22Rv1 (cell line): Measurements from ENCODE around the gene BAHCC1.

ENCODE experiments used
- H3K27ac ChIP-seq: fragments of 450-650 bp; 2 replicates; pipeline ENCODE4 v1.5.1; 2017
- CTCF ChIP-seq: fragments of 450-650 bp; IDR thresholded peaks from 2 replicates; pipeline ENCODE4 v1.5.1; 2017; ENCODE audit warnings: mild to moderate bottlenecking
- ZFX ChIP-seq: fragments of 450-650 bp; IDR thresholded peaks from 2 replicates; pipeline ENCODE4 v1.6.1; 2017; ENCODE audit warnings: antibody characterized with exemption, borderline replicate concordance

BAHCC1 gene

GRCh38 chr17:81489998-81490992, 95.0 kb downstream of the BAHCC1 start:
- TF ChIP-seq ZFX: no peak
- no peak for TF ChIP-seq CTCF
- H3K27ac ChIP-seq: peak overlapping the region; percentile 92

GRCh38 chr17:81491181-81491581, 95.9 kb downstream of the BAHCC1 start:
- H3K27ac ChIP-seq: no peak overlapping the region; the same call in 1 of the 2 replicates
- TF ChIP-seq ZFX: no peak
- TF ChIP-seq CTCF: no peak

- TF ChIP-seq CTCF (no peak), ZFX (no peak)
- H3K27ac ChIP-seq: no peak overlapping the region
Observed at GRCh38 chr17:81491761-81492160, 96.5 kb downstream of the BAHCC1 start.

GRCh38 chr17:81492202-81492601, 96.9 kb downstream of the BAHCC1 start:
- TF ChIP-seq CTCF (no peak), ZFX (no peak)
- H3K27ac ChIP-seq: no peak overlapping the region

GRCh38 chr17:81492706-81493105, 97.4 kb downstream of the BAHCC1 start:
- no peak for TF ChIP-seq ZFX
- TF ChIP-seq CTCF: no peak
- peak overlapping the region; percentile 72; the same call in 1 of the 2 replicates for H3K27ac ChIP-seq

GRCh38 chr17:81493198-81494038, 98.2 kb downstream of the BAHCC1 start:
- TF ChIP-seq ZFX: no peak
- no peak for TF ChIP-seq CTCF
- peak overlapping the region; percentile 72 for H3K27ac ChIP-seq
